K562 (cell line): ENCODE results near the gene CLTC. TPM values are rescaled to one million over a fixed set of nuclear protein-coding genes. Genes with fewer than 3 reads are reported as not detected.

ENCODE experiments used
- ATAC-seq: fragments of 200-7000 bp; cut with Tn5 transposase; 3 replicates; pipeline ENCODE4 v1.9.1; 2020; ENCODE audit warnings: moderate library complexity
- BruUV-seq: library from RNA; stranded (reverse); fragments of 400-500 nt; replicated peaks from 2 replicates; lab custom pipeline; 2021; lab: Mats Ljungman, UMichigan
- CTCF ChIA-PET: fragments of 300-600 bp; formaldehyde crosslinking; extraction: SDS; loops from one replicate; lab custom pipeline; 2021; ENCODE audit warnings: low intra/inter-chr PET ratio; lab: Yijun Ruan, JAX
- POLR2A ChIA-PET: fragments of 300-600, 350-650 bp; sonication (Branson Sonifier 250); formaldehyde crosslinking; extraction: SDS; loops from one replicate; lab custom pipeline; 2021; ENCODE audit warnings: antibody characterized with exemption, inconsistent platforms; lab: Yijun Ruan, JAX
- DNase-seq, 4 experiments: peaks; one replicate each; pipeline versions ENCODE4 v3.0.0 to v3.0.0-alpha.2; 2011 to 2018; ENCODE audit warnings: low spot score in 3 of 4, mixed read lengths in 3 of 4; ENCODE audit errors: extremely low read depth in 1 of 4
- FAIRE-seq: peaks from 2 replicates; lab custom pipeline; 2011; peaks lifted over from hg19 to GRCh38; lab: Jason Lieb, UNC
- H2AFZ ChIP-seq: 2 replicates; pipeline ENCODE4 v1.6.0; 2011; ENCODE audit warnings: low read depth, low read length, control low read depth, inconsistent platforms
- H3K27ac ChIP-seq: fragments of 200-600 bp; 3 replicates; pipeline ENCODE4 v1.8.0; 2011; ENCODE audit warnings: low read depth, mild to moderate bottlenecking, control low read depth, inconsistent platforms, low read length, moderate library complexity, mixed read lengths; ENCODE audit errors: extremely low read depth
- H3K27me3 ChIP-seq, 2 experiments: fragments of 300-600 bp in 1 of 2; 2 replicates in 1 of 2; 3 replicates in 1 of 2; pipeline versions ENCODE4 v1.6.0 to v1.8.0; 2011; ENCODE audit warnings: inconsistent platforms in 2 of 2, low read length in 2 of 2, mild to moderate bottlenecking in 1 of 2, mixed read lengths in 1 of 2, moderate library complexity in 1 of 2; ENCODE audit not compliant: control insufficient read depth in 2 of 2, insufficient read depth in 2 of 2
- H3K36me3 ChIP-seq: fragments of 300-600 bp; 3 replicates; pipeline ENCODE4 v1.8.0; 2011; ENCODE audit warnings: mild to moderate bottlenecking, low read length, inconsistent platforms; ENCODE audit not compliant: control insufficient read depth, insufficient read depth
- H3K4me1 ChIP-seq, 2 experiments: fragments of 200-600 bp in 1 of 2; replicated peaks in 1 of 2; 2 replicates in 1 of 2; 3 replicates in 1 of 2; pipeline versions ENCODE4 v1.5.1 to v1.8.0; 2011; ENCODE audit warnings: inconsistent platforms in 2 of 2, low read length in 2 of 2, mild to moderate bottlenecking in 1 of 2, mixed read lengths in 1 of 2, moderate library complexity in 1 of 2; ENCODE audit not compliant: control insufficient read depth in 2 of 2, insufficient read depth in 2 of 2
- H3K4me2 ChIP-seq: 2 replicates; pipeline ENCODE4 v1.6.1; 2011; ENCODE audit warnings: low read length, control low read depth, inconsistent platforms, mixed read lengths; ENCODE audit not compliant: insufficient read depth
- H3K4me3 ChIP-seq: fragments of 200-600 bp; sonication (generic), shearing (Covaris generic); 2 replicates; pipeline ENCODE4 v1.5.1; 2016; ENCODE audit warnings: control low read depth, inconsistent platforms
- H3K79me2 ChIP-seq: fragments of 200-600 bp; 3 replicates; pipeline ENCODE4 v1.8.0; 2011; ENCODE audit warnings: low read length, inconsistent platforms; ENCODE audit not compliant: control insufficient read depth, insufficient read depth
- H3K9ac ChIP-seq, 2 experiments: 2 replicates each; pipeline versions ENCODE4 v1.6.0 to v1.6.1; 2011; ENCODE audit warnings: low read depth in 2 of 2, low read length in 2 of 2, control low read depth in 1 of 2, inconsistent platforms in 1 of 2, mild to moderate bottlenecking in 1 of 2, mixed read lengths in 1 of 2; ENCODE audit not compliant: insufficient read depth in 1 of 2
- H3K9me1 ChIP-seq: one replicate; pipeline ENCODE4 v1.6.0; 2011; ENCODE audit warnings: inconsistent platforms, mild to moderate bottlenecking, low read length, moderate library complexity; ENCODE audit not compliant: control insufficient read depth, insufficient read depth
- H3K9me3 ChIP-seq: replicated peaks from 2 replicates; pipeline ENCODE4 v1.5.1; 2011; ENCODE audit warnings: low read depth, low read length, inconsistent platforms; ENCODE audit not compliant: control insufficient read depth, insufficient read depth
- H4K20me1 ChIP-seq: replicated peaks from 2 replicates; pipeline ENCODE4 v1.6.1; 2011; ENCODE audit warnings: low read length, inconsistent platforms, mixed read lengths; ENCODE audit not compliant: control insufficient read depth, insufficient read depth
- GTF2E2 ChIP-seq: fragments of 200-800 bp; sonication (Bioruptor generic); IDR thresholded peaks from 2 replicates; pipeline ENCODE4 v1.6.1; 2016; ENCODE audit warnings: missing genetic modification characterization, missing compliant biosample characterization
- HEY1 ChIP-seq: fragments of 250-450 bp; sonication (Bioruptor Pico); IDR thresholded peaks from 2 replicates; pipeline ENCODE4 v1.5.0; 2020; ENCODE audit warnings: mild to moderate bottlenecking, moderate library complexity, borderline replicate concordance
- KLF16 ChIP-seq: IDR thresholded peaks from 2 replicates; pipeline ENCODE4 v1.6.1; 2016; ENCODE audit warnings: antibody characterized with exemption
- PPARD ChIP-seq: fragments of 250-450 bp; sonication (Bioruptor Pico); IDR thresholded peaks from 2 replicates; pipeline ENCODE4 v1.8.0; 2022; ENCODE audit warnings: inconsistent platforms, mild to moderate bottlenecking, moderate library complexity
- PRPF4 ChIP-seq: fragments of 200-400 bp; formaldehyde crosslinking; IDR thresholded peaks from one replicate; pipeline ENCODE4 v1.6.1; 2017; ENCODE audit warnings: low read length, low read depth, mild to moderate bottlenecking; ENCODE audit not compliant: insufficient read depth, poor library complexity, severe bottlenecking
- PYGO2 ChIP-seq: fragments of 450-650 bp; IDR thresholded peaks from 2 replicates; pipeline ENCODE4 v1.6.1; 2016; ENCODE audit warnings: mild to moderate bottlenecking, missing genetic modification characterization, moderate library complexity, missing compliant biosample characterization
- SAP30 ChIP-seq: fragments of 200-600 bp; sonication (generic); IDR thresholded peaks from 2 replicates; pipeline ENCODE4 v1.6.1; 2012; ENCODE audit warnings: borderline replicate concordance, low read depth, mild to moderate bottlenecking, moderate library complexity, low read length, control low read depth, inconsistent platforms; ENCODE audit not compliant: insufficient read depth, poor library complexity, severe bottlenecking
- SIN3A ChIP-seq, 2 experiments: fragments of 150-350 bp in 1 of 2; IDR thresholded peaks; 2 replicates each; pipeline ENCODE4 v1.6.1; 2011 to 2016; ENCODE audit warnings: borderline replicate concordance in 2 of 2, low read depth in 2 of 2, low read length in 2 of 2, mild to moderate bottlenecking in 2 of 2, moderate library complexity in 2 of 2; ENCODE audit not compliant: control insufficient read depth in 1 of 2
- WGBS: fragments of 100-300 bp; shearing (Covaris generic); methylation state at CpG from one replicate; pipeline ENCODE4 v1.1.6; 2016; ENCODE audit warnings: low coverage, mixed read lengths; ENCODE audit not compliant: insufficient coverage; ENCODE audit errors: missing lambda C conversion rate; 5-methylcytosine and 5-hydroxymethylcytosine counted together
- in situ Hi-C: fragments of 300-500 bp; cut with MboI; formaldehyde crosslinking; loops from 4 replicates; pipeline ENCODE4 v1.15.0; 2018; ENCODE audit warnings: inconsistent platforms, mixed read lengths
- intact Hi-C: fragments of 100-400 bp; cut with micrococcal nuclease; formaldehyde crosslinking; loops from 2 replicates; pipeline ENCODE4 v1.14.2; 2022
- polyA plus RNA-seq, 8 experiments: library from polyadenylated mRNA; depleted of rRNA in 4 of 8; stranded (reverse) in 5 of 8; unstranded in 3 of 8; fragments of >200 nt; fragmentation: Nextera tagmentation in 2 of 8; fragmentation: Illumina TruSeq in 1 of 8; extraction: Ambion mirVana in 2 of 8; extraction: Trizol in 1 of 8; gene quantifications; 2 replicates each; pipeline versions ENCODE4 v1.2.1 to v1.2.3, GENCODE V29; 2011 to 2014; ENCODE audit warnings: inconsistent platforms in 1 of 8, missing spikeins in 1 of 8
- total RNA-seq, 7 experiments: library from RNA; depleted of rRNA in 6 of 7; stranded (reverse); fragments of >200 nt in 6 of 7; fragmentation: Illumina TruSeq in 2 of 7; extraction: Trizol in 2 of 7; gene quantifications; 2 replicates each; pipeline versions ENCODE4 v1.2.1 to v1.2.3, GENCODE V29; 2011 to 2021; ENCODE audit warnings: low replicate concordance in 1 of 7
- TF ChIP-seq, protein P1 (sequence below): fragments of 450-650 bp; IDR thresholded peaks from 2 replicates; pipeline ENCODE4 v1.6.1; 2016; ENCODE audit warnings: borderline replicate concordance
- TF ChIP-seq, protein P2 (sequence below): fragments of 200-800 bp; sonication (Bioruptor generic); IDR thresholded peaks from 2 replicates; pipeline ENCODE4 v1.6.1; 2017; ENCODE audit warnings: missing genetic modification characterization, missing compliant biosample characterization
- TF ChIP-seq, protein P3 (sequence below): sonication (generic); formaldehyde crosslinking; IDR thresholded peaks from 2 replicates; pipeline ENCODE4 v1.8.0; 2023; ENCODE audit warnings: mild to moderate bottlenecking, missing genetic modification reagents
- TF ChIP-seq, protein P4 (sequence below): sonication (generic); formaldehyde crosslinking; IDR thresholded peaks from 2 replicates; pipeline ENCODE4 v1.8.1; 2022; ENCODE audit warnings: missing genetic modification reagents

Gene CLTC
- total and polyA plus RNA-seq, 9 of the 15 experiments (the other 6 are each of a cell fraction or from before 2014, with no cell fraction given) = 115 to 267 (median 174) TPM

DNA sequence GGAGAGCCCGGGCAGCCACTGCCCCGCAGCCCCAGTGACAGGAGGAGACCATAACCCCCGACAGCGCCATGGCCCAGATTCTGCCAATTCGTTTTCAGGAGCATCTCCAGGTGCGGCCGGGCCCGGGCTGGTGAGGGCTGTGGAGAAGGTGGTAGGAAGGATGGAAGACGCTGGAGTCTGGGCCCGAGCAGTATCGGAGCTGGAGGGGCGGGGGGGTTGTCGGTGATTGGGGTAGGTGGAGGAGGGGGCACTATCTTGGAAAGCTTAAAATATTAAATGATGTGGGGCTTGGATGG is 317 bp downstream of the CLTC start:
- peak overlapping the region; percentile 98 for H3K27ac ChIP-seq
- H3K9me1 ChIP-seq = no peaks in the 10 kb centered on the region
- H3K36me3 ChIP-seq = peaks cover 33% of the 10 kb centered on the region; the same call in 2 of the 3 replicates
- H3K9ac ChIP-seq = peak overlapping the region; percentile 96
- H2AFZ ChIP-seq = peak overlapping the region; percentile 95; the same call in 1 of the 2 replicates
- ChIA-PET CTCF (no interaction called here), POLR2A (interaction anchor here (0.6 to 7.4 kb wide), 15 partner anchors 9 to 788 kb away, joined by 3 to 45 read pairs (median 4); partner anchors contain the start of genes DHX40, PTRH2 and VMP1)
- FAIRE-seq = no peak
- no peak for ATAC-seq
- no peaks in the 10 kb centered on the region for H3K9me3 ChIP-seq
- no peak for DNase-seq
- H3K27me3 ChIP-seq = no peaks in the 10 kb centered on the region
- 0% methylated on average over 9 of the region's 13 CpGs for WGBS
- in situ Hi-C loops = no loop called here
- H3K79me2 ChIP-seq = peaks cover 75% of the 10 kb centered on the region
- peaks cover 9 to 22% of the 10 kb centered on the region in 2 experiments; a peak in 4 of 5 replicates for H3K4me1 ChIP-seq
- peak overlapping the region; percentile 97 for H3K4me3 ChIP-seq
- H3K4me2 ChIP-seq = peak overlapping the region; percentile 92
- H4K20me1 ChIP-seq = peaks cover 32% of the 10 kb centered on the region
- intact Hi-C loops = loop anchor here (5.0 kb wide), 1 partner anchor 98 kb away; no protein-coding TSS in a partner anchor
- no TSS peak for BruUV-seq
- TF ChIP-seq, protein P1, sequence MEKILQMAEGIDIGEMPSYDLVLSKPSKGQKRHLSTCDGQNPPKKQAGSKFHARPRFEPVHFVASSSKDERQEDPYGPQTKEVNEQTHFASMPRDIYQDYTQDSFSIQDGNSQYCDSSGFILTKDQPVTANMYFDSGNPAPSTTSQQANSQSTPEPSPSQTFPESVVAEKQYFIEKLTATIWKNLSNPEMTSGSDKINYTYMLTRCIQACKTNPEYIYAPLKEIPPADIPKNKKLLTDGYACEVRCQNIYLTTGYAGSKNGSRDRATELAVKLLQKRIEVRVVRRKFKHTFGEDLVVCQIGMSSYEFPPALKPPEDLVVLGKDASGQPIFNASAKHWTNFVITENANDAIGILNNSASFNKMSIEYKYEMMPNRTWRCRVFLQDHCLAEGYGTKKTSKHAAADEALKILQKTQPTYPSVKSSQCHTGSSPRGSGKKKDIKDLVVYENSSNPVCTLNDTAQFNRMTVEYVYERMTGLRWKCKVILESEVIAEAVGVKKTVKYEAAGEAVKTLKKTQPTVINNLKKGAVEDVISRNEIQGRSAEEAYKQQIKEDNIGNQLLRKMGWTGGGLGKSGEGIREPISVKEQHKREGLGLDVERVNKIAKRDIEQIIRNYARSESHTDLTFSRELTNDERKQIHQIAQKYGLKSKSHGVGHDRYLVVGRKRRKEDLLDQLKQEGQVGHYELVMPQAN = no peak; the same call in 1 of the 2 replicates
- TF ChIP-seq, protein P2, sequence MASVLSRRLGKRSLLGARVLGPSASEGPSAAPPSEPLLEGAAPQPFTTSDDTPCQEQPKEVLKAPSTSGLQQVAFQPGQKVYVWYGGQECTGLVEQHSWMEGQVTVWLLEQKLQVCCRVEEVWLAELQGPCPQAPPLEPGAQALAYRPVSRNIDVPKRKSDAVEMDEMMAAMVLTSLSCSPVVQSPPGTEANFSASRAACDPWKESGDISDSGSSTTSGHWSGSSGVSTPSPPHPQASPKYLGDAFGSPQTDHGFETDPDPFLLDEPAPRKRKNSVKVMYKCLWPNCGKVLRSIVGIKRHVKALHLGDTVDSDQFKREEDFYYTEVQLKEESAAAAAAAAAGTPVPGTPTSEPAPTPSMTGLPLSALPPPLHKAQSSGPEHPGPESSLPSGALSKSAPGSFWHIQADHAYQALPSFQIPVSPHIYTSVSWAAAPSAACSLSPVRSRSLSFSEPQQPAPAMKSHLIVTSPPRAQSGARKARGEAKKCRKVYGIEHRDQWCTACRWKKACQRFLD (CRISPR knock-in tag) = 0 out of 2 replicates have a peak, but pooled peaks have one; percentile 57
- TF ChIP-seq, protein P3, sequence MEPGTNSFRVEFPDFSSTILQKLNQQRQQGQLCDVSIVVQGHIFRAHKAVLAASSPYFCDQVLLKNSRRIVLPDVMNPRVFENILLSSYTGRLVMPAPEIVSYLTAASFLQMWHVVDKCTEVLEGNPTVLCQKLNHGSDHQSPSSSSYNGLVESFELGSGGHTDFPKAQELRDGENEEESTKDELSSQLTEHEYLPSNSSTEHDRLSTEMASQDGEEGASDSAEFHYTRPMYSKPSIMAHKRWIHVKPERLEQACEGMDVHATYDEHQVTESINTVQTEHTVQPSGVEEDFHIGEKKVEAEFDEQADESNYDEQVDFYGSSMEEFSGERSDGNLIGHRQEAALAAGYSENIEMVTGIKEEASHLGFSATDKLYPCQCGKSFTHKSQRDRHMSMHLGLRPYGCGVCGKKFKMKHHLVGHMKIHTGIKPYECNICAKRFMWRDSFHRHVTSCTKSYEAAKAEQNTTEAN = no peak
- 0 out of 4 replicates have a peak, but pooled peaks of 1 of the 2 experiments have one; percentile 23 for TF ChIP-seq SIN3A (IDR thresholded peaks at IDR 0.05; ENCODE audit: borderline replicate concordance in 2 of 2, control insufficient read depth in 1 of 2, low read depth in 2 of 2, low read length in 2 of 2)
- TF ChIP-seq PYGO2 = no peak
- TF ChIP-seq HEY1 (CRISPR knock-in tag) = no peak
- peak; percentile 9 for TF ChIP-seq PRPF4
- peak; percentile 72; the same call in 1 of the 2 replicates for TF ChIP-seq GTF2E2
- TF ChIP-seq, protein P4, sequence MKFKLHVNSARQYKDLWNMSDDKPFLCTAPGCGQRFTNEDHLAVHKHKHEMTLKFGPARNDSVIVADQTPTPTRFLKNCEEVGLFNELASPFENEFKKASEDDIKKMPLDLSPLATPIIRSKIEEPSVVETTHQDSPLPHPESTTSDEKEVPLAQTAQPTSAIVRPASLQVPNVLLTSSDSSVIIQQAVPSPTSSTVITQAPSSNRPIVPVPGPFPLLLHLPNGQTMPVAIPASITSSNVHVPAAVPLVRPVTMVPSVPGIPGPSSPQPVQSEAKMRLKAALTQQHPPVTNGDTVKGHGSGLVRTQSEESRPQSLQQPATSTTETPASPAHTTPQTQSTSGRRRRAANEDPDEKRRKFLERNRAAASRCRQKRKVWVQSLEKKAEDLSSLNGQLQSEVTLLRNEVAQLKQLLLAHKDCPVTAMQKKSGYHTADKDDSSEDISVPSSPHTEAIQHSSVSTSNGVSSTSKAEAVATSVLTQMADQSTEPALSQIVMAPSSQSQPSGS (CRISPR knock-in tag) = no peak
- TF ChIP-seq KLF16 = no peak
- TF ChIP-seq SAP30 = peak; percentile 59
- TF ChIP-seq PPARD (CRISPR knock-in tag) = no peak
